Bronchial epithelial cell (primary cell): ENCODE data around the gene RELCH. TPM values are rescaled to one million over a fixed set of nuclear protein-coding genes. Genes with fewer than 3 reads are reported as not detected.

ENCODE experiments used
- DNase-seq: peaks from one replicate; pipeline ENCODE4 v3.0.0-alpha.2; 2010; ENCODE audit warnings: low read depth
- FAIRE-seq: peaks from 2 replicates; lab custom pipeline; 2011; peaks lifted over from hg19 to GRCh38; lab: Jason Lieb, UNC
- H3K27me3 ChIP-seq: 2 replicates; pipeline ENCODE4 v1.5.1; 2011; ENCODE audit warnings: low read length; ENCODE audit not compliant: control insufficient read depth, insufficient read depth
- H3K36me3 ChIP-seq: 2 replicates; pipeline ENCODE4 v1.5.1; 2011; ENCODE audit warnings: low read length; ENCODE audit not compliant: control insufficient read depth, insufficient read depth
- H3K4me3 ChIP-seq: 2 replicates; pipeline ENCODE4 v1.5.1; 2011; ENCODE audit warnings: mild to moderate bottlenecking, low read depth, low read length, control low read depth
- CTCF ChIP-seq: IDR thresholded peaks from 2 replicates; pipeline ENCODE4 v1.5.1; 2011; ENCODE audit warnings: mild to moderate bottlenecking, moderate library complexity, low read length, control low read depth, inconsistent platforms; ENCODE audit not compliant: insufficient read depth, severe bottlenecking
- total RNA-seq: library from RNA; depleted of rRNA; stranded (reverse); fragments of >200 nt; gene quantifications from 2 replicates; pipeline ENCODE4 v1.2.1, GENCODE V29; 2014

Gene RELCH
- total RNA-seq, 1 donor from 2014 or later: 29.5 TPM

GRCh38 chr18:62357079-62357719 is 170.1 kb downstream of the RELCH start:
- FAIRE-seq: peak; percentile 58
- TF ChIP-seq CTCF: no peak
- no peak for DNase-seq
- no peaks in the 10 kb centered on the region for H3K36me3 ChIP-seq
- H3K4me3 ChIP-seq: no peak overlapping the region
- no peaks in the 10 kb centered on the region for H3K27me3 ChIP-seq

Other genes with a start within 250 kb of the RELCH start
- 42.1 and 64.1 TPM in 2 replicates for gene PIGN, start 199 bp upstream of the RELCH start, total RNA-seq
- under 0.01 and 1.2 TPM in 2 replicates for gene TNFRSF11A, start 138.1 kb downstream of the RELCH start, total RNA-seq